Fibroblast of skin of left quadriceps (primary cell): ENCODE measurements around the gene NAV1.
"Not testable (repeated sequence)": the region's sequence is repeated elsewhere in the genome, so short reads cannot be mapped to it uniquely, and the experiment has no call there.

Source experiments
- DNase-seq, 2 experiments: peaks; one replicate each; pipeline ENCODE4 v3.0.0-alpha.2; 2013; ENCODE audit warnings: low read depth in 2 of 2

NAV1 gene

GRCh38 chr1:201565024-201565730 is 26.2 kb downstream of the NAV1 start:
- DNase-seq, result no peak

DNA sequence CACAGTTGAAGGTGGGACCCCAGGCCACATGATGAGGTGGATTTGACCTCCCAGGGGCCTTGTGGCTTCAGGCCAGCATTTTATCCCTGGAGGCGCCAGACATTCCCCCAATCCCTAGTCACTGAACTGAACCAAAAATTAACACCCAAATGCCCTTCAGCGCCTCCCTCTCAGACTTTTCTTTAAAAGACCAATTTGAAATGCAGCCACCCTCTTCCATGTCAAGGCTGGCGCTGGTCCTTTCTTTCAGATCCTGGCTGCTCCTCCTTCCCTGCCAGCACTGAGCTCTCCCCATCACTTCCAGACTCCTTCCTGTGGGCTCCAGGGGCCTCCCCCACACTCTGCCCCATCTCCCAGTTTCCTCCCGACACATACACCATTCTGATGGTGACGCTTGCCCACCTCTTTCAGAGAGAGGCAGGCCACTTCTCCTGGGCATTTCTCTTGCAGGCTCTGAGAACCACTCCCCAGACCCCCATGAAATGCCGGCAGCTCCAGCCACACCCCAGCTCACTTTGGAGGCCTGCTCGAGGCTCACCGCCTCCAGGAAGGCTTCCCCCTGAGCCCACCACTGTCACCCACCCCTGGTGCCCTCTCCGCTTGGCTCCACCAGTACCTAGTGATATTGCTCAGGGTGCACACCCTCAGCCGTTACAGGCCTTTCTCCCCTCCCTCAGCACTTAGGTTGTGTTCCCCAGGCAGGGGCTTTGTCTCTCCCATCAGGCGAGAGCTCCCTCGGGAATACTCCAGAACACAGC is 27.0 kb downstream of the NAV1 start:
- DNase-seq, result no peak

DNA sequence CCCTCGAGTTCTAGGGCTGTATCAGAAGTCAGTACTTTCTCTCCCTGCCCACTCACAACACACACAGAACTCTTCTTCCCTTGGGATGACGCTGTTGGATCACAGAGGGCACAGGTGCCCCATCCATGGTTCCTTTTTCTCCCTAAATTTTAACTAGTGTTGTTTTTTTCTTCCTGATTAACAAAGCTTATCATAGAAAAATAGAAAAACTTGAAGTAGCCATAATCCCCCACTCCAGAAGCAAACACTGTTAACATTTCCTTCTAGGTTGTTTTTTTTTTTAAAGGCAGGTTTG is 27.5 kb downstream of the NAV1 start:
- DNase-seq, result no peak

- DNase-seq, result no peak
These were observed 28.2 kb downstream of the NAV1 start for GRCh38 chr1:201566933-201567801.

- DNase-seq, result no peak
These were observed 29.3 kb downstream of the NAV1 start for GRCh38 chr1:201568265-201568664.

DNA sequence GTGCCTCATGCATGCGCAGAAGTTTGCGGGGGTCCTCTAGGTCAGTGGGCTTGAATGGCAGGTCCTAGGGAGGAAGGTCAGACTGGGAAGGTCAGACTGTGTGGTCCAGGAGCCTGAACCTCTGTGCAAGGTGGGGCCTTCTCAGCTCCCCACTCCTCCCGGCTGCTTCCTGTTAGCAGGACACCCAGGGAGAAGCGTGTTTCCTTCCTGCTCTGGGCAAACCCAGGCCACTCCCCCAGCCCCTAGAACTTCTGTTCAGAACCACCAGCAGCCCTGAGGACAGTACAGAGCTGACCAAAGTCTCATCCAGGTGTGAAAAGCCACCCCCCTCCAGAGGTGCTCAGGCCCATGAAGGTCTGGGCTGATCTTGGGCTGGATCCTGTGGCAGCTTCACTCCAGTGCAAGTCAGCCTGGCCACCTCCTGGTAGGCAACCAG is 29.9 kb downstream of the NAV1 start:
- DNase-seq, result no peak

- no peak for DNase-seq
These were observed 31.4 kb downstream of the NAV1 start for GRCh38 chr1:201570181-201570885.

- DNase-seq, result no peak
These were observed 32.1 kb downstream of the NAV1 start for GRCh38 chr1:201570886-201571624.

- DNase-seq, result no peak
These were observed 34.1 kb downstream of the NAV1 start for GRCh38 chr1:201573030-201573429.

DNA sequence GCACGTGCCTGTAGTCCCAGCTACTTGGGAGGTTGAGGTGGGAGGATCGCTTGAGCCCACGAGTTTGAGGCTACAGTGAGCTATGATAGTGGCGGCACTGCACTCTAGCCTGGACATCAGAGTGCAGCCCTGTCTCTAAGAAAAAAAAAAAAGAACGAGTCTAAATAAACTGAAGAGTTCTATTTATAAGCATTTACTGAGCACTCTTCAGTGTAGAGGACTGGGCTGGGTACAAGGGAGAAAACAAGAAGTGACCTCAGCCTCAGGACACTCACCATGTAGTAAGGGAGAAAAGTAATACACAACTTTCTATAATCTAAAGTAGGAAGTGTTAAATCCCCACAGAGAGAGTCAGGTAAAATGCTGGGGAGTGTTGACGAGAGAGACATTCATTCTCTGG is 35.0 kb downstream of the NAV1 start:
- DNase-seq, result no peak

DNA sequence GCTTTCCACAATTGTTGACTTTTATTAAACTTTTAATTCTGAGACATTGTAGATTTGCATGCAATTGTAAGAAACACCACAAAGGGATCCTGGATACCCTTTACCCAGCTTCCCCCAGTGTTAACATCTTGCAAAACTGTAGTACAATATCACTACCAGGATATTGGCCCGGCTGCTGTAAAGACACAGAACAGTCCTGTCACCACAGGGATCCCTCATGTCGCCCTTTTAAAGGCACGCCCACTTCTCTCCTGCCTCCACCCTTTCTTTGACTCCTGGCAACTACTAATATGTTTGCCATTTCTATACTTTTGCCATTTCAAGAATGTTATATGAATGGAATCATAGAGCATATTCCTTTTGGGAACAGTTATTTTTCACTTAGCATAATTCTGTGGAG is 37.0 kb downstream of the NAV1 start:
- no peak for DNase-seq

DNA sequence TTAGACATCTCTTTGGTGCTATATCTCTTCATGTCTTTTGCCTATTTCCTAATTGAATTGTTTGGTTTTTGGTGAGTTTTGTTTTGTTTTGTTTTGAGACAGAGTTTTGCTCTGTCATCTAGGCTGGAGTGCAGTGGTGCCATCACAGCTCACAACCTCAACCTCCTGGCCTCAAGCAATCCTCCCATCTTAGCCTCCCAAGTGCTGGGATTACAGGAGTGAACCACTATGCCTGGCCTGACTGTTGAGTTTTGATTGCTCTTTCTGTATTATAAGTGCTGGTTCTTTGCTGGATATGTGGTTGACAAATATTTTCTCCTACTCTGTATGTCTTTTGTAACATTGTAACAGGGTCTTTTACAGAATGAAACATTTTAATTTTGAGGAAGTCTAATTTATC is 38.0 kb downstream of the NAV1 start:
- DNase-seq, result no peak

DNA sequence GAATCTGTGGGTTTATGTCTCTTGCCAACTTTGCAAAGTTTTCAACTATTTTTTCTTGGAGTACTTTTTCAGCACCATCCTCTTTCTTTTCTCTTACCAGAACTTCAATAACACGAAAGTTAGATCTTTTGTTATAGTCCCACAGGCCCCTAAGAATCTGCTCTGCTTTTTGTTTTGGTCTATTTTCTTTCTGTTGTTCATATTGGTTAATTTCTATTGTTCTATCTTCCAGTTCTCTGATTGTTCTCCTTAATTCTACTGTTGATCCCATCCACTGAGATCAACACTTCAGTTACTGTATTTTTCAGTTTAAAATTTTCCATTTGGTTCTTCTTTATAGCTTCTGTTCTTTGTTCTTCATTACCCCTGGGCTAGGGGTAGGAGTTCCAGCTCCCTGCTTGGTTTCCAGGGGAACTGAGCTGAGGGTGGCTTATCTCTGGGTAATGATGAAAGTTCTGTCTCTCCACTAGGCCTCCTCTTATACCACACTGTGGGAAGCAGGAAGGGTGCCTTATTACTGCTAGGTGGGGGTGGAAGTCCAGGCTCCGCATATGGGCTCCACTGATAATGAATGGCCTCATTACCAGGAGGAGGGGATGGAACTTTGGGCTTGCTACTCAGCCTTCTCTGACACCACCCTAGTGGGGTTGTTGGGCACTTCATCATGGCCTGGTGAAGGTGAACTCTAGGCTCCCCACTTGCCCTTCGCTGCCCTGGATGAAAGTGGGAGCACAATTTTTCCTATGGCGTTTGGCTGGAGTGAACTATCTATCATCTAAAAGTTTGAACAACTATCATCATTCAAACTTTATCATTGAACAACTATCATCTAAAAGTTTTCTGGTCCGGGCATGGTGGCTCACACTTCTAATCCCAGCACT is 39.3 kb downstream of the NAV1 start:
- no peak for DNase-seq

DNA sequence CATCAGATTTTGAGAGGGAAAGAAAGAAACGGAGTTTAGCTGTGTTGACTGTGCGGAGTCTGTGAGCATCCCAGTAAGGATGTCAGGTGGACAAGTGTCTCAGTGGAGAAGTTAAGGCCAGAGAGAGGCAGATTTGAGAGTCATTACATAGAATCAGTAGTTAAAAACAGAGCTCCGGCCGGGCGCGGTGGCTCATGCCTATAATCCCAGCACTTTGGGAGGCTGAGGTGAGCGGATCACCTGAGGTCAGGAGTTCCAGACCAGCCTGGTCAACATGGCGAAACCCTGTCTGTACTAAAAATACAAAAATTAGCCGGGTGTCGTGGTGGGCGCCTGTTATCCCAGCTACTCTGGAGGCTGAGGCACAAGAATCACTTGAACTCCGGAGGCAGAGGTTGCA is 42.4 kb downstream of the NAV1 start:
- not testable (repeated sequence) for DNase-seq

DNA sequence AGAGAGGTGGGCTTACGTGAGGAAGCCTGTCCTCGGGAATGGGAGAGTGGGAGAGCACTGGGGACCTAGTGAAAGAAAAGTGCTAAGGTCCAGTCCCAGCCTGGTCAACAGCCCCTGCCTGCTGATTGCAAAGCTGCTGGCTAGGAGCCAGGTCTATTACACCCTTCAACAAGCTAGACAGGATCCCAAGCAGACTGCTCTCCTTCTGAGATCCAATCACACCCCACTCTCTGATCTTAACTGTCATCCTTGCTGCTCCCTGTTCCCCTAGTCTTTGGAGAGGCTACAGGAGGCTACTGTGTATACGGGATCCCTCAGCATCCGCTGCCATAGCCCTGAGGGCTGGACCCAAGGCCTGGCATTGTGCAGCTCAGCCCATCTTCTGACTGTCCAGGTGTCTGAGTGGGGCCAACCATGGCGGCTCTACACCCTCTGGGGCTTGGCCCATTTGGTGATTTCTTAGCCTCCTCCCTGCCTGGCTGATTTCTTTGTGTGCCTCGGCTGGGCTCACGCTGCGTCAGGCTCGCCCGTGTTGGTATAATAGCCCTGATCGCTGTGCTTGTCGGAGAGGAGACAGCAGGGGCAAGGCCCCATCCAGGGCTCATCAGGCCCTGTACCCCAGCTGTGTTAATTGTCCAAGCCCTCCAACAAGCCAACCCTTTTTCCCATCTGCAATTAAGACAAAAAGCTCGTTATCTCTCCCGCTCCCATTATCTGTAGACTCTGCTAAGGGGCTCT is 43.9 kb downstream of the NAV1 start:
- DNase-seq, result no peak

DNA sequence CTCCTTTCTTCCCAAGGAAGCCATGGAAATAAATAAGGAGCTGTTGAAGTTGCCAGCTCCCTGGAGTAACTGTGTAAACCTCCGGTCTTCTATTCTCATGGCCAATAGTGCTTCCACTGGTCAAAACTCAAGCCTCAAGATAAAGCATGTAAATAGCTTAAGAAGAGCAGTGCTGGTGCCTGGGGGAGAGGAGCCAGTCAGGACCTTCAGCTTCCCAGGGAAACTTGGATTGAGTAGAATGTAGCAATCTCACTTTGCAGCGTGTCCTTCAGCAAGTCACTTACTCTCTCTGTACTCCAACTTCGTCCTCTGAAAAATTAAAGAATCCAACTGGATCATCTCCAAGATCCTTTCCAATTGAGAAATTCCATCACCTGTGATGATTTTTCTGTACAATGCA is 44.7 kb downstream of the NAV1 start:
- no peak for DNase-seq

DNA sequence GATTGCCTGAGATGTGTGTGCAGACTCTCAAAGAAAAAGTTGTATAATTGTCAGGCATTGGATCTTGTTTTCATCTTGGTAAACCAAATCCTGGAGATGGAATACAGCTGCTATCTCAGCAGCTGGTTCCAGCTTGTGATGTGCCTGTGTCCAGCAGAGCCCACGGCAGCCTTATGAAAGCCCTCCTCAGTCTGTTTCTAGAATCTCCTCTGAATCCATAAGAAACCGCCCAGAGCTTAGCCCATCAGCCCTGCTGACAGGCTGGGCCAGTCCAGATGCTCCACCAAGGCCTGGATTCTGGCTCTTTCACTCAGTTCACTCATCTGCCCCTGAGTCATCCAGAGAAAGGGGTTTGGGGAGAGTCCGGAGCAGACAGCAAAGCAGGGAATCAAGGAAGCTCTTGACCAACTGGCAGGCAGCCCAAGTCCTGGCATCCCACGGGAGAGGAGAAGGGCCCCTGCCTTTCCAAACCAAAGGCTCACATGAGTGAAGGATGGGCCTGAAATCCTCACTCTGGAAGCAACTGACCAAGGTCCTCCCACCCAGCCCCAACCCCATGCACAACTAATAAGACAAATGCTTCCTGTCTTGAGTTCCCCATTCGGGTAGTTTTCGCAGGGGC is 45.7 kb downstream of the NAV1 start:
- DNase-seq, result peak in 1 of 2 experiments; percentile 61

DNA sequence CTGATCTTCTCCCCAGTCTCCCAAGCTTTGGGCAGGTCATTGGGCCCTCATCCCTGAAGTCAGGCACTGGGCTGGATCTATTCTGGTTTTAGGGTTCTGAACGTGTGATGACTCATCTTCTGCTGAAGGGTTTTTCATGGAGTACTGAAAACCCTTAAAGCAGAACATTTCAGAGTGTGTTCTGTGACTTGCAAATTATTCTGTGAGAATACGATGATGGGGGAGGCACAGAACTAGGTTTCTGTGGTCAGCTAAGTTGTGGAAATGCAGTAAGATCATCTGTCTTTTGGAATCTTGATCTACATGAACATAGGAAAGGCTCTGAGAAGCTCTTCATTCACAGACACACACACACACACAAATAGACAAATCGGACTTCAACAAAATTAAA is 46.2 kb downstream of the NAV1 start:
- no peak for DNase-seq

GRCh38 chr1:201585901-201586300 is 47.0 kb downstream of the NAV1 start:
- DNase-seq, result no peak
